ENCODE measurements around the gene DNAI2.

The DNAI2 gene

GRCh38 chr17:74358697-74359096 lies 84.7 kb downstream of the DNAI2 start:
- H3K27ac ChIP-seq, result no peak overlapping the region
- TF ChIP-seq CTCF (conservative IDR thresholded peaks at IDR 0.05) (no peak), ZFX (IDR thresholded peaks at IDR 0.05) (no peak)

- TF ChIP-seq CTCF (conservative IDR thresholded peaks at IDR 0.05), result no peak
- TF ChIP-seq ZFX (IDR thresholded peaks at IDR 0.05), result no peak
- H3K27ac ChIP-seq, result no peak overlapping the region
Observed at GRCh38 chr17:74359916-74360315, 85.9 kb downstream of the DNAI2 start.

- TF ChIP-seq ZFX (IDR thresholded peaks at IDR 0.05) (no peak), CTCF (conservative IDR thresholded peaks at IDR 0.05) (no peak)
Observed at GRCh38 chr17:74360899-74361229, 86.8 kb downstream of the DNAI2 start.

GRCh38 chr17:74361230-74362068 lies 87.4 kb downstream of the DNAI2 start, which contains the start of gene BTBD17:
Gene BTBD17 (minus strand): TSS chr17:74361868. CDS start chr17:74361819, 49 bp downstream.
- H3K27ac ChIP-seq, result no peak within 1 kb of the TSS
- TF ChIP-seq CTCF (conservative IDR thresholded peaks at IDR 0.05) (peak; percentile 91), ZFX (IDR thresholded peaks at IDR 0.05) (no peak)

More at GRCh38 chr17:74360899-74361229, 86.8 kb downstream of the DNAI2 start:
- no peak overlapping the region for H3K27ac ChIP-seq

GRCh38 chr17:74362069-74362405 lies 88.0 kb downstream of the DNAI2 start:
- no peak overlapping the region for H3K27ac ChIP-seq
- TF ChIP-seq ZFX (IDR thresholded peaks at IDR 0.05), result no peak
- no peak for TF ChIP-seq CTCF (conservative IDR thresholded peaks at IDR 0.05)

GRCh38 chr17:74362810-74363498 lies 88.9 kb downstream of the DNAI2 start:
- H3K27ac ChIP-seq, result no peak overlapping the region
- TF ChIP-seq ZFX (IDR thresholded peaks at IDR 0.05), result no peak
- TF ChIP-seq CTCF (conservative IDR thresholded peaks at IDR 0.05), result no peak

Measured in C4-2B (cell line).